ENCODE data around the gene CARNS1. TPM values are rescaled to one million over a fixed set of nuclear protein-coding genes. Genes with fewer than 3 reads are reported as not detected.
A peak's percentile ranks its signal among the peaks of the same experiment; 100 is the strongest.

Gene CARNS1
- total and polyA plus RNA-seq, 9 of the 15 experiments (the other 6 are each of a cell fraction or from before 2014, with no cell fraction given): 0.01 to 0.18 (median 0.06) TPM; not detected in 3

DNA sequence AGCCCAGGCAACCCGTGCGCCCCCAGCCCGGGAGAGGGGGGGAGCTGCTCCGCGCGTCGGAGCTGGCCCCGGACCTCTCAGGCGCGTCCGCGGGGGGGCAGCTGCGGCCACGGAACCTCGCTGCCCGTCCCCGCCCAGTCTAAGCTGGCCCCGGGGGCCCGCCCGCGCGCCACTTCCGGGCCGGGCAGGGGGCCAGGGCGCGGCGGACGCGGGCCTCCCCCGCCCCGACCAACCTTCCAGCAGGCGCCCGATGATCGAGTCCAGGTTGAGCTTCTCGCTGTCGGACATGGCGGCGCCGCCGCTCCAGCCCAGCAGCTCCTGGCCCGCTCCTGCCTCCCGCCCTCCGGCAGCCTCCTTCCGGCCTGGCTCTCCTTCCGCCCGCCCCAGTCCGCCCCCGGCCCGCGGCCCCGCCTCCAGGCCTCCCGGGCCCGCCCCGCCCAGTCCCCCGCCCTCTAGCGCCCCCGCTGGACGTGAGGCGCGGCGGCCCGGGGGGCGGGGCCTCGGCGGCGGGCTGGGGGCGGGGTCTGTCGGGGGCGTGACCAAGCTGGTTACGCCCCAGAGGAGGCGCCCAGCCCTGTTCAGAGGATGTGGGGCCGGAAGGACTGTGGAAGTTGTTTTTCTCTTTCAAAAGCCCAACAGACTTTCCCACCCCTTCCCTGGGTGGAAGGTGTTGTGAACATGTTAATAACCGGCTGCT, 13.8 kb upstream of the CARNS1 start, which contains the start of gene PPP1CA (continued):
- TF ChIP-seq, protein P1, sequence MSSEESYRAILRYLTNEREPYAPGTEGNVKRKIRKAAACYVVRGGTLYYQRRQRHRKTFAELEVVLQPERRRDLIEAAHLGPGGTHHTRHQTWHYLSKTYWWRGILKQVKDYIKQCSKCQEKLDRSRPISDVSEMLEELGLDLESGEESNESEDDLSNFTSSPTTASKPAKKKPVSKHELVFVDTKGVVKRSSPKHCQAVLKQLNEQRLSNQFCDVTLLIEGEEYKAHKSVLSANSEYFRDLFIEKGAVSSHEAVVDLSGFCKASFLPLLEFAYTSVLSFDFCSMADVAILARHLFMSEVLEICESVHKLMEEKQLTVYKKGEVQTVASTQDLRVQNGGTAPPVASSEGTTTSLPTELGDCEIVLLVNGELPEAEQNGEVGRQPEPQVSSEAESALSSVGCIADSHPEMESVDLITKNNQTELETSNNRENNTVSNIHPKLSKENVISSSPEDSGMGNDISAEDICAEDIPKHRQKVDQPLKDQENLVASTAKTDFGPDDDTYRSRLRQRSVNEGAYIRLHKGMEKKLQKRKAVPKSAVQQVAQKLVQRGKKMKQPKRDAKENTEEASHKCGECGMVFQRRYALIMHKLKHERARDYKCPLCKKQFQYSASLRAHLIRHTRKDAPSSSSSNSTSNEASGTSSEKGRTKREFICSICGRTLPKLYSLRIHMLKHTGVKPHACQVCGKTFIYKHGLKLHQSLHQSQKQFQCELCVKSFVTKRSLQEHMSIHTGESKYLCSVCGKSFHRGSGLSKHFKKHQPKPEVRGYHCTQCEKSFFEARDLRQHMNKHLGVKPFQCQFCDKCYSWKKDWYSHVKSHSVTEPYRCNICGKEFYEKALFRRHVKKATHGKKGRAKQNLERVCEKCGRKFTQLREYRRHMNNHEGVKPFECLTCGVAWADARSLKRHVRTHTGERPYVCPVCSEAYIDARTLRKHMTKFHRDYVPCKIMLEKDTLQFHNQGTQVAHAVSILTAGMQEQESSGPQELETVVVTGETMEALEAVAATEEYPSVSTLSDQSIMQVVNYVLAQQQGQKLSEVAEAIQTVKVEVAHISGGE (CRISPR knock-in tag; IDR thresholded peaks at IDR 0.05): peak in 1 of 3 experiments; percentile 90; a peak in 4 of 6 replicates
- TF ChIP-seq NFXL1 (CRISPR knock-in tag; IDR thresholded peaks at IDR 0.05) (no peak), PHF8 (IDR thresholded peaks at IDR 0.05; ENCODE audit: borderline replicate concordance, low read length) (peak; percentile 89; the same call in 1 of the 2 replicates), CTBP1 (IDR thresholded peaks at IDR 0.05; ENCODE audit: borderline replicate concordance) (peak; percentile 71), ZNF282 (CRISPR knock-in tag; IDR thresholded peaks at IDR 0.05) (no peak), NFRKB (IDR thresholded peaks at IDR 0.05; ENCODE audit: low read depth) (no peak), FOXK2 (conservative IDR thresholded peaks at IDR 0.05 in 1 of 2, IDR thresholded peaks at IDR 0.05 in 1 of 2; ENCODE audit: low read depth in 2 of 2) (0 out of 4 replicates have a peak, but pooled peaks of 1 of the 2 experiments have one; percentile 11), BACH1 (tag; IDR thresholded peaks at IDR 0.05) (no peak), SMARCB1 (IDR thresholded peaks at IDR 0.05; ENCODE audit: insufficient read length, low read depth) (no peak), RBM17 (IDR thresholded peaks at IDR 0.05; ENCODE audit: borderline replicate concordance, low read depth, low read length) (no peak), HLTF (IDR thresholded peaks at IDR 0.05) (no peak), PCBP1 (IDR thresholded peaks at IDR 0.05; ENCODE audit: low read depth, low read length, poor library complexity, severe bottlenecking) (no peak), RFX5 (IDR thresholded peaks at IDR 0.05; ENCODE audit: low read depth, low read length) (no peak), ATF1 (CRISPR knock-in tag; IDR thresholded peaks at IDR 0.05) (no peak), ATF1 (tag; IDR thresholded peaks at IDR 0.05) (peak; percentile 52; the same call in 1 of the 2 replicates), ZNF121 (CRISPR knock-in tag; conservative IDR thresholded peaks at IDR 0.05) (no peak), ZNF133 (CRISPR knock-in tag; IDR thresholded peaks at IDR 0.05) (no peak), ETV6 (IDR thresholded peaks at IDR 0.05; ENCODE audit: borderline replicate concordance in 1 of 2, low read depth in 2 of 2, low read length in 1 of 2) (0 out of 4 replicates have a peak, but pooled peaks of 1 of the 2 experiments have one; percentile 45), ETV6 (CRISPR knock-in tag; IDR thresholded peaks at IDR 0.05; ENCODE audit: borderline replicate concordance) (no peak), U2AF2 (optimal IDR thresholded peaks at IDR 0.05; ENCODE audit: low read depth, low read length) (no peak), HMGN3 (IDR thresholded peaks at IDR 0.05; ENCODE audit: borderline replicate concordance, extremely low read depth, insufficient read length, low read depth, low read length) (peak; percentile 85), TEAD4 (IDR thresholded peaks at IDR 0.05; ENCODE audit: low read length) (no peak), TEAD4 (CRISPR knock-in tag; IDR thresholded peaks at IDR 0.05; ENCODE audit: borderline replicate concordance) (no peak), EHMT2 (IDR thresholded peaks at IDR 0.05) (no peak), PML (IDR thresholded peaks at IDR 0.05; ENCODE audit: low read length) (peak; percentile 63)
- TF ChIP-seq, protein P2, sequence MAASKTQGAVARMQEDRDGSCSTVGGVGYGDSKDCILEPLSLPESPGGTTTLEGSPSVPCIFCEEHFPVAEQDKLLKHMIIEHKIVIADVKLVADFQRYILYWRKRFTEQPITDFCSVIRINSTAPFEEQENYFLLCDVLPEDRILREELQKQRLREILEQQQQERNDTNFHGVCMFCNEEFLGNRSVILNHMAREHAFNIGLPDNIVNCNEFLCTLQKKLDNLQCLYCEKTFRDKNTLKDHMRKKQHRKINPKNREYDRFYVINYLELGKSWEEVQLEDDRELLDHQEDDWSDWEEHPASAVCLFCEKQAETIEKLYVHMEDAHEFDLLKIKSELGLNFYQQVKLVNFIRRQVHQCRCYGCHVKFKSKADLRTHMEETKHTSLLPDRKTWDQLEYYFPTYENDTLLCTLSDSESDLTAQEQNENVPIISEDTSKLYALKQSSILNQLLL (CRISPR knock-in tag; IDR thresholded peaks at IDR 0.05; ENCODE audit: borderline replicate concordance): no peak

Measured in K562 (cell line).